ENCODE measurements around the gene GABRA4.

DNA sequence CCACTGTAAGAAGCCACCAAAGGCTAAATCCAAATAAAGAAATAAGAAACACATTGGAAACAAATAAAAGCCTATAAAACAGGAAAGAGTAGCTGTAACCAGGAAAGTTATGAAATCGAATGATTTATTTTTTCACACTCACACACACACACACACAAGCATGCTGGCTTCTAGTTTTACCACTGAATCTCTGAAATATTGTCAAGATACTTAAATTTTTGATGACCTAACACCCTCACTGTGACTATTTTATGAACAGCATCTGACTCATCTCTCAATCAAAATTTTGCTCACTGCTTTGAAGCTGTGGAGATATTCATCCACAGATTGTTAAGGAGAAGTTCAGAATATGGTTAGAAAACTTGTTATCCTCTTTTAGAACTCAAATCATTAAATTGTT is 24.1 kb upstream of the GABRA4 start:
- TF ChIP-seq CTCF (IDR thresholded peaks at IDR 0.05) (no peak), EZH2 (IDR thresholded peaks at IDR 0.05; ENCODE audit: borderline replicate concordance, insufficient read depth, low read depth, low read length, poor library complexity, severe bottlenecking) (no peak)
